ENCODE measurements around the gene ELSPBP1.
"Not testable (repeated sequence)": the region's sequence is repeated elsewhere in the genome, so short reads cannot be mapped to it uniquely, and the experiment has no call there.

ELSPBP1 gene

GRCh38 chr19:47994209-47994802 lies at the start of gene ELSPBP1:
ELSPBP1 (plus strand) TSS chr19:47994632; CDS start chr19:48008668, 14,036 bp downstream.
- Histone ChIP-seq H3K4me3 (ENCODE audit: low read depth, low read length) (no peak within 1 kb of the TSS), H3K9me3 (ENCODE audit: control insufficient read depth, insufficient read depth, low read length) (no peaks in the 10 kb centered on the region), H3K9ac (ENCODE audit: low read depth, low read length) (no peak within 1 kb of the TSS), H3K27me3 (ENCODE audit: control insufficient read depth, insufficient read depth, low read length) (no peaks in the 10 kb centered on the region), H3K36me3 (ENCODE audit: control insufficient read depth, insufficient read depth, low read length) (no peaks in the 10 kb centered on the region), H3K4me1 (ENCODE audit: control insufficient read depth, insufficient read depth, low read length) (no peaks in the 10 kb centered on the region)

- not testable (repeated sequence) for H3K27me3 ChIP-seq (ENCODE audit: control insufficient read depth, insufficient read depth, low read length); H3K9me3 ChIP-seq (ENCODE audit: control insufficient read depth, insufficient read depth, low read length); H3K36me3 ChIP-seq (ENCODE audit: control insufficient read depth, insufficient read depth, low read length)
Observed at GRCh38 chr19:47949852-47950521, 44.4 kb upstream of the ELSPBP1 start.

GRCh38 chr19:47952132-47952531 lies 42.3 kb upstream of the ELSPBP1 start:
- H3K9ac ChIP-seq (ENCODE audit: low read depth, low read length); H3K4me3 ChIP-seq (ENCODE audit: low read depth, low read length); H3K4me1 ChIP-seq (ENCODE audit: control insufficient read depth, insufficient read depth, low read length); H3K27me3 ChIP-seq (ENCODE audit: control insufficient read depth, insufficient read depth, low read length); H3K36me3 ChIP-seq (ENCODE audit: control insufficient read depth, insufficient read depth, low read length); H3K9me3 ChIP-seq (ENCODE audit: control insufficient read depth, insufficient read depth, low read length): not testable (repeated sequence)

More at GRCh38 chr19:47949852-47950521, 44.4 kb upstream of the ELSPBP1 start:
- H3K4me3 ChIP-seq (ENCODE audit: low read depth, low read length); H3K4me1 ChIP-seq (ENCODE audit: control insufficient read depth, insufficient read depth, low read length); H3K9ac ChIP-seq (ENCODE audit: low read depth, low read length): not testable (repeated sequence)

- not testable (repeated sequence) for H3K9ac ChIP-seq (ENCODE audit: low read depth, low read length); H3K4me3 ChIP-seq (ENCODE audit: low read depth, low read length); H3K36me3 ChIP-seq (ENCODE audit: control insufficient read depth, insufficient read depth, low read length); H3K4me1 ChIP-seq (ENCODE audit: control insufficient read depth, insufficient read depth, low read length); H3K9me3 ChIP-seq (ENCODE audit: control insufficient read depth, insufficient read depth, low read length); H3K27me3 ChIP-seq (ENCODE audit: control insufficient read depth, insufficient read depth, low read length)
Observed at GRCh38 chr19:47955936-47956335, 38.5 kb upstream of the ELSPBP1 start.

- Histone ChIP-seq H3K4me3 (ENCODE audit: low read depth, low read length) (no peak overlapping the region), H3K4me1 (ENCODE audit: control insufficient read depth, insufficient read depth, low read length) (no peaks in the 10 kb centered on the region), H3K27me3 (ENCODE audit: control insufficient read depth, insufficient read depth, low read length) (no peaks in the 10 kb centered on the region), H3K9ac (ENCODE audit: low read depth, low read length) (no peak overlapping the region), H3K9me3 (ENCODE audit: control insufficient read depth, insufficient read depth, low read length) (no peaks in the 10 kb centered on the region), H3K36me3 (ENCODE audit: control insufficient read depth, insufficient read depth, low read length) (no peaks in the 10 kb centered on the region)
Observed at GRCh38 chr19:47973529-47973928, 20.9 kb upstream of the ELSPBP1 start.

GRCh38 chr19:47991191-47991808 lies 3.1 kb upstream of the ELSPBP1 start:
- no peak overlapping the region for H3K4me3 ChIP-seq (ENCODE audit: low read depth, low read length)
- no peaks in the 10 kb centered on the region for H3K36me3 ChIP-seq (ENCODE audit: control insufficient read depth, insufficient read depth, low read length)
- H3K9me3 ChIP-seq (ENCODE audit: control insufficient read depth, insufficient read depth, low read length) = no peaks in the 10 kb centered on the region
- H3K4me1 ChIP-seq (ENCODE audit: control insufficient read depth, insufficient read depth, low read length) = no peaks in the 10 kb centered on the region
- H3K9ac ChIP-seq (ENCODE audit: low read depth, low read length) = no peak overlapping the region
- no peaks in the 10 kb centered on the region for H3K27me3 ChIP-seq (ENCODE audit: control insufficient read depth, insufficient read depth, low read length)

GRCh38 chr19:47992070-47992469 lies 2.4 kb upstream of the ELSPBP1 start, which contains the start of gene BSPH1:
BSPH1 (minus strand) TSS chr19:47992170; CDS start chr19:47992081, 89 bp downstream.
- H3K9ac ChIP-seq (ENCODE audit: low read depth, low read length) = no peak within 1 kb of the TSS
- no peaks in the 10 kb centered on the region for H3K27me3 ChIP-seq (ENCODE audit: control insufficient read depth, insufficient read depth, low read length)
- no peaks in the 10 kb centered on the region for H3K9me3 ChIP-seq (ENCODE audit: control insufficient read depth, insufficient read depth, low read length)
- no peaks in the 10 kb centered on the region for H3K36me3 ChIP-seq (ENCODE audit: control insufficient read depth, insufficient read depth, low read length)
- H3K4me1 ChIP-seq (ENCODE audit: control insufficient read depth, insufficient read depth, low read length) = no peaks in the 10 kb centered on the region
- no peak within 1 kb of the TSS for H3K4me3 ChIP-seq (ENCODE audit: low read depth, low read length)

- H3K4me3 ChIP-seq (ENCODE audit: low read depth, low read length) = no peak overlapping the region
- no peaks in the 10 kb centered on the region for H3K36me3 ChIP-seq (ENCODE audit: control insufficient read depth, insufficient read depth, low read length)
- H3K4me1 ChIP-seq (ENCODE audit: control insufficient read depth, insufficient read depth, low read length) = no peaks in the 10 kb centered on the region
- no peak overlapping the region for H3K9ac ChIP-seq (ENCODE audit: low read depth, low read length)
- no peaks in the 10 kb centered on the region for H3K9me3 ChIP-seq (ENCODE audit: control insufficient read depth, insufficient read depth, low read length)
- no peaks in the 10 kb centered on the region for H3K27me3 ChIP-seq (ENCODE audit: control insufficient read depth, insufficient read depth, low read length)
Observed at GRCh38 chr19:47996230-47996727, 1.8 kb downstream of the ELSPBP1 start.

- Histone ChIP-seq H3K36me3 (ENCODE audit: control insufficient read depth, insufficient read depth, low read length) (no peaks in the 10 kb centered on the region), H3K9me3 (ENCODE audit: control insufficient read depth, insufficient read depth, low read length) (no peaks in the 10 kb centered on the region), H3K27me3 (ENCODE audit: control insufficient read depth, insufficient read depth, low read length) (no peaks in the 10 kb centered on the region), H3K4me1 (ENCODE audit: control insufficient read depth, insufficient read depth, low read length) (no peaks in the 10 kb centered on the region), H3K9ac (ENCODE audit: low read depth, low read length) (no peak overlapping the region), H3K4me3 (ENCODE audit: low read depth, low read length) (no peak overlapping the region)
Observed at GRCh38 chr19:47998800-47999199, 4.4 kb downstream of the ELSPBP1 start.

- H3K36me3 ChIP-seq (ENCODE audit: control insufficient read depth, insufficient read depth, low read length) = no peaks in the 10 kb centered on the region
- H3K4me3 ChIP-seq (ENCODE audit: low read depth, low read length) = no peak overlapping the region
- no peaks in the 10 kb centered on the region for H3K27me3 ChIP-seq (ENCODE audit: control insufficient read depth, insufficient read depth, low read length)
- no peaks in the 10 kb centered on the region for H3K4me1 ChIP-seq (ENCODE audit: control insufficient read depth, insufficient read depth, low read length)
- no peaks in the 10 kb centered on the region for H3K9me3 ChIP-seq (ENCODE audit: control insufficient read depth, insufficient read depth, low read length)
- no peak overlapping the region for H3K9ac ChIP-seq (ENCODE audit: low read depth, low read length)
Observed at GRCh38 chr19:48000846-48001245, 6.4 kb downstream of the ELSPBP1 start.

- H3K4me1 ChIP-seq (ENCODE audit: control insufficient read depth, insufficient read depth, low read length) = no peaks in the 10 kb centered on the region
- no peaks in the 10 kb centered on the region for H3K36me3 ChIP-seq (ENCODE audit: control insufficient read depth, insufficient read depth, low read length)
- H3K27me3 ChIP-seq (ENCODE audit: control insufficient read depth, insufficient read depth, low read length) = no peaks in the 10 kb centered on the region
- no peak overlapping the region for H3K9ac ChIP-seq (ENCODE audit: low read depth, low read length)
- no peaks in the 10 kb centered on the region for H3K9me3 ChIP-seq (ENCODE audit: control insufficient read depth, insufficient read depth, low read length)
- no peak overlapping the region for H3K4me3 ChIP-seq (ENCODE audit: low read depth, low read length)
Observed at GRCh38 chr19:48004236-48004635, 9.8 kb downstream of the ELSPBP1 start.

- no peaks in the 10 kb centered on the region for H3K9me3 ChIP-seq (ENCODE audit: control insufficient read depth, insufficient read depth, low read length)
- H3K4me1 ChIP-seq (ENCODE audit: control insufficient read depth, insufficient read depth, low read length) = no peaks in the 10 kb centered on the region
- H3K36me3 ChIP-seq (ENCODE audit: control insufficient read depth, insufficient read depth, low read length) = no peaks in the 10 kb centered on the region
- H3K4me3 ChIP-seq (ENCODE audit: low read depth, low read length) = peak overlapping the region; percentile 40
- H3K9ac ChIP-seq (ENCODE audit: low read depth, low read length) = no peak overlapping the region
- no peaks in the 10 kb centered on the region for H3K27me3 ChIP-seq (ENCODE audit: control insufficient read depth, insufficient read depth, low read length)
Observed at GRCh38 chr19:48006762-48007161, 12.3 kb downstream of the ELSPBP1 start.

Data from iPS-15b (cell line).